ENCODE results near the gene ZEB2.

The ZEB2 gene

GRCh38 chr2:144519934-144520731 lies at the start of gene ZEB2:
Gene ZEB2, minus strand, starts transcription at chr2:144520119. Its CDS starts 2,769 bp downstream, at chr2:144517350.
- DNase-seq (ENCODE audit: low read depth), result no peak

- no peak for DNase-seq (ENCODE audit: low read depth)
These were observed 47.8 kb upstream of the ZEB2 start for GRCh38 chr2:144567745-144568144.

- DNase-seq (ENCODE audit: low read depth), result no peak
These were observed 46.5 kb upstream of the ZEB2 start for GRCh38 chr2:144566448-144566847.

- DNase-seq (ENCODE audit: low read depth), result no peak
These were observed 40.3 kb upstream of the ZEB2 start for GRCh38 chr2:144560251-144560650.

GRCh38 chr2:144559681-144560080 lies 39.8 kb upstream of the ZEB2 start:
- DNase-seq (ENCODE audit: low read depth), result no peak

- DNase-seq (ENCODE audit: low read depth), result no peak
These were observed 39.3 kb upstream of the ZEB2 start for GRCh38 chr2:144559242-144559641.

GRCh38 chr2:144554492-144555210 lies 34.7 kb upstream of the ZEB2 start:
- DNase-seq (ENCODE audit: low read depth), result no peak

- no peak for DNase-seq (ENCODE audit: low read depth)
These were observed 33.5 kb upstream of the ZEB2 start for GRCh38 chr2:144553379-144553778.

GRCh38 chr2:144552821-144553220 lies 32.9 kb upstream of the ZEB2 start:
- DNase-seq (ENCODE audit: low read depth), result no peak

GRCh38 chr2:144550911-144551310 lies 31.0 kb upstream of the ZEB2 start:
- DNase-seq (ENCODE audit: low read depth), result no peak

- DNase-seq (ENCODE audit: low read depth), result no peak
These were observed 30.2 kb upstream of the ZEB2 start for GRCh38 chr2:144550084-144550483.

GRCh38 chr2:144548532-144549191 lies 28.7 kb upstream of the ZEB2 start:
- no peak for DNase-seq (ENCODE audit: low read depth)

GRCh38 chr2:144548088-144548487 lies 28.2 kb upstream of the ZEB2 start:
- no peak for DNase-seq (ENCODE audit: low read depth)

GRCh38 chr2:144547494-144547893 lies 27.6 kb upstream of the ZEB2 start:
- no peak for DNase-seq (ENCODE audit: low read depth)

- no peak for DNase-seq (ENCODE audit: low read depth)
These were observed 27.0 kb upstream of the ZEB2 start for GRCh38 chr2:144546933-144547332.

- no peak for DNase-seq (ENCODE audit: low read depth)
These were observed 25.9 kb upstream of the ZEB2 start for GRCh38 chr2:144545787-144546186.

- DNase-seq (ENCODE audit: low read depth), result no peak
These were observed 24.1 kb upstream of the ZEB2 start for GRCh38 chr2:144544053-144544452.

GRCh38 chr2:144541396-144541795 lies 21.5 kb upstream of the ZEB2 start:
- no peak for DNase-seq (ENCODE audit: low read depth)

GRCh38 chr2:144539289-144539782 lies 19.4 kb upstream of the ZEB2 start:
- no peak for DNase-seq (ENCODE audit: low read depth)

- no peak for DNase-seq (ENCODE audit: low read depth)
These were observed 15.4 kb upstream of the ZEB2 start for GRCh38 chr2:144535300-144535699.

GRCh38 chr2:144533221-144533620 lies 13.3 kb upstream of the ZEB2 start:
- DNase-seq (ENCODE audit: low read depth), result no peak

GRCh38 chr2:144530596-144530995 lies 10.7 kb upstream of the ZEB2 start:
- DNase-seq (ENCODE audit: low read depth), result no peak

GRCh38 chr2:144529841-144530240 lies 9.9 kb upstream of the ZEB2 start:
- no peak for DNase-seq (ENCODE audit: low read depth)
